Stimulated activated CD8-positive, alpha-beta memory T cell treated with anti-CD3 and anti-CD28 coated beads, Interleukin-7, amount 100 ng/mL, for 1 hour (primary cell): Measurements from ENCODE around the gene CDC25B.
A peak's percentile ranks its signal among the peaks of the same experiment; 100 is the strongest.
"Not testable (repeated sequence)": the region's sequence is repeated elsewhere in the genome, so short reads cannot be mapped to it uniquely, and the experiment has no call there.

Experiments
- DNase-seq, 2 donors: peaks; one replicate each; pipeline ENCODE4 v3.0.0-alpha.2; 2020; ENCODE audit warnings: low read depth in 2 of 2

CDC25B gene

GRCh38 chr20:3784863-3785239 lies 11.3 kb upstream of the CDC25B start:
- no peak for DNase-seq

- DNase-seq: no peak
Measured at GRCh38 chr20:3785240-3786125, 10.6 kb upstream of the CDC25B start.

- no peak for DNase-seq
Measured at GRCh38 chr20:3786126-3786484, 10.0 kb upstream of the CDC25B start.

- peak; percentile 78 to 84 for DNase-seq
Measured at GRCh38 chr20:3786665-3787323, 9.3 kb upstream of the CDC25B start, which contains the start of gene CENPB. Gene CENPB (minus strand): TSS chr20:3786740. CDS start chr20:3786483, 257 bp downstream.

- no peak for DNase-seq
Measured at GRCh38 chr20:3787324-3788014, 8.6 kb upstream of the CDC25B start.

- no peak for DNase-seq
Measured at GRCh38 chr20:3788685-3789155, 7.4 kb upstream of the CDC25B start.

GRCh38 chr20:3789201-3789600 lies 6.9 kb upstream of the CDC25B start:
- DNase-seq: not testable (repeated sequence)

GRCh38 chr20:3794168-3794567 lies 1.9 kb upstream of the CDC25B start:
- DNase-seq: not testable (repeated sequence)

GRCh38 chr20:3794701-3795420 lies 1.2 kb upstream of the CDC25B start:
- DNase-seq: no peak

GRCh38 chr20:3796477-3797225 lies 541 bp downstream of the CDC25B start:
- DNase-seq: no peak

- no peak for DNase-seq
Measured at GRCh38 chr20:3797226-3797545, 1.1 kb downstream of the CDC25B start.

GRCh38 chr20:3797592-3798372 lies 1.7 kb downstream of the CDC25B start:
- DNase-seq: no peak

GRCh38 chr20:3798373-3798768 lies 2.3 kb downstream of the CDC25B start:
- no peak for DNase-seq

GRCh38 chr20:3798908-3799248 lies 2.8 kb downstream of the CDC25B start:
- DNase-seq: no peak

GRCh38 chr20:3800256-3800877 lies 4.3 kb downstream of the CDC25B start:
- no peak for DNase-seq

- no peak for DNase-seq
Measured at GRCh38 chr20:3800878-3801260, 4.8 kb downstream of the CDC25B start.

- no peak for DNase-seq
Measured at GRCh38 chr20:3801299-3801698, 5.2 kb downstream of the CDC25B start.

GRCh38 chr20:3801846-3802245 lies 5.7 kb downstream of the CDC25B start:
- no peak for DNase-seq

- DNase-seq: no peak
Measured at GRCh38 chr20:3802524-3803239, 6.6 kb downstream of the CDC25B start.
